GM23338 (cell line): ENCODE results near the gene KLHL22. TPM values are rescaled to one million over a fixed set of nuclear protein-coding genes. Genes with fewer than 3 reads are reported as not detected.

Experiments
- ATAC-seq: fragments of 200-7000 bp; cut with Tn5 transposase; 3 replicates; pipeline ENCODE4 v1.9.1; 2020
- DNase-seq: peaks from one replicate; pipeline ENCODE4 v3.0.0-alpha.2; 2015; ENCODE audit warnings: low spot score
- H2AFZ ChIP-seq: fragments of 200-600 bp; sonication (generic); 2 replicates; pipeline ENCODE4 v1.8.0; 2016; ENCODE audit warnings: antibody characterized with exemption, mild to moderate bottlenecking, moderate library complexity
- H3F3A ChIP-seq: fragments of 200-600 bp; sonication (generic); replicated peaks from 2 replicates; pipeline ENCODE4 v1.8.0; 2017; ENCODE audit warnings: antibody characterized with exemption, mixed run types, low read depth
- H3K27ac ChIP-seq: fragments of 200-600 bp; sonication (generic); 2 replicates; pipeline ENCODE4 v1.6.1; 2016; ENCODE audit warnings: low read depth
- H3K27me3 ChIP-seq: fragments of 200-600 bp; sonication (generic); 2 replicates; pipeline ENCODE4 v1.8.0; 2016; ENCODE audit warnings: mild to moderate bottlenecking, mixed run types, moderate library complexity; ENCODE audit not compliant: insufficient read depth
- H3K36me3 ChIP-seq: fragments of 200-600 bp; sonication (generic); 2 replicates; pipeline ENCODE4 v1.8.0; 2016; ENCODE audit warnings: mild to moderate bottlenecking; ENCODE audit not compliant: insufficient read depth
- H3K4me1 ChIP-seq: fragments of 200-600 bp; sonication (generic); 2 replicates; pipeline ENCODE4 v1.8.0; 2016; ENCODE audit warnings: mild to moderate bottlenecking, moderate library complexity; ENCODE audit not compliant: insufficient read depth
- H3K4me2 ChIP-seq: fragments of 200-600 bp; sonication (generic); 2 replicates; pipeline ENCODE4 v1.7.1; 2017; ENCODE audit warnings: mixed run types
- H3K4me3 ChIP-seq: fragments of 200-600 bp; sonication (generic); 2 replicates; pipeline ENCODE4 v1.6.1; 2016; ENCODE audit warnings: mixed run types
- H3K79me2 ChIP-seq: fragments of 200-600 bp; sonication (generic); replicated peaks from 2 replicates; pipeline ENCODE4 v1.8.0; 2017; ENCODE audit warnings: mild to moderate bottlenecking; ENCODE audit not compliant: insufficient read depth
- H3K9me2 ChIP-seq: fragments of 200-600 bp; sonication (generic); 2 replicates; pipeline ENCODE4 v1.8.0; 2017; ENCODE audit not compliant: insufficient read depth
- H4K20me1 ChIP-seq: fragments of 200-600 bp; sonication (generic); replicated peaks from 2 replicates; pipeline ENCODE4 v1.8.0; 2017; ENCODE audit warnings: mild to moderate bottlenecking; ENCODE audit not compliant: insufficient read depth
- H3K27ac Mint-ChIP-seq: 2 replicates; pipeline ENCODE4 v1.8.0; 2020; ENCODE audit warnings: inconsistent platforms, mild to moderate bottlenecking, moderate library complexity, mixed read lengths
- H3K27me3 Mint-ChIP-seq: 3 replicates; pipeline ENCODE4 v1.8.0; 2022; ENCODE audit warnings: low read depth, mild to moderate bottlenecking, moderate library complexity, mixed read lengths, inconsistent platforms; ENCODE audit not compliant: insufficient read depth, poor library complexity
- H3K36me3 Mint-ChIP-seq: 3 replicates; pipeline ENCODE4 v1.8.0; 2021; ENCODE audit warnings: low read depth, mild to moderate bottlenecking, inconsistent platforms, moderate library complexity, mixed read lengths
- H3K4me1 Mint-ChIP-seq: 3 replicates; pipeline ENCODE4 v1.8.0; 2020; ENCODE audit warnings: mild to moderate bottlenecking, inconsistent platforms, mixed read lengths
- H3K4me3 Mint-ChIP-seq: 3 replicates; pipeline ENCODE4 v1.8.0; 2021; ENCODE audit warnings: moderate library complexity, mild to moderate bottlenecking, inconsistent platforms, mixed read lengths
- H3K9me3 Mint-ChIP-seq: 3 replicates; pipeline ENCODE4 v1.8.0; 2020; ENCODE audit warnings: moderate library complexity, mild to moderate bottlenecking, inconsistent platforms, mixed read lengths
- CTCF ChIP-seq, 2 experiments: fragments of 200-600 bp in 1 of 2; sonication (generic) in 1 of 2; conservative IDR thresholded peaks; 2 replicates each; pipeline versions ENCODE4 v1.5.1 to v1.6.1; 2016 to 2017; ENCODE audit warnings: antibody characterized with exemption in 2 of 2, low read depth in 2 of 2, mild to moderate bottlenecking in 2 of 2, moderate library complexity in 1 of 2
- JUNB ChIP-seq: IDR thresholded peaks from one replicate; pipeline ENCODE4 v1.6.1; 2016; ENCODE audit warnings: antibody characterized with exemption; ENCODE audit not compliant: unreplicated experiment
- NANOG ChIP-seq: IDR thresholded peaks from 2 replicates; pipeline ENCODE4 v1.6.1; 2016; ENCODE audit warnings: antibody characterized with exemption, borderline replicate concordance
- REST ChIP-seq: IDR thresholded peaks from one replicate; pipeline ENCODE4 v1.6.1; 2018; ENCODE audit warnings: antibody characterized with exemption; ENCODE audit not compliant: unreplicated experiment
- ZNF462 ChIP-seq: fragments of 250-450 bp; sonication (Bioruptor Pico); IDR thresholded peaks from 2 replicates; pipeline ENCODE4 v1.5.0; 2020; ENCODE audit warnings: mild to moderate bottlenecking, moderate library complexity
- polyA plus RNA-seq: library from polyadenylated mRNA; unstranded; fragments of >200 nt; fragmentation: Nextera tagmentation; extraction: Ambion mirVana; gene quantifications from 2 replicates; pipeline ENCODE4 v1.2.1, GENCODE V29; 2016
- total RNA-seq: library from RNA; depleted of rRNA; stranded (reverse); fragments of >200 nt; shearing (Covaris generic); gene quantifications from 2 replicates; pipeline ENCODE4 v1.2.3, GENCODE V29; 2014

The KLHL22 gene
- total and polyA plus RNA-seq, 2 experiments from 2014 or later, result 2.4 to 16.0 TPM

GRCh38 chr22:20537983-20538382 is 42.4 kb upstream of the KLHL22 start (continued):
- TF ChIP-seq ZNF462, result no peak

GRCh38 chr22:20537325-20537756 is 41.7 kb upstream of the KLHL22 start:
- peaks cover 14% of the 10 kb centered on the region; the same call in 1 of the 2 replicates for H4K20me1 ChIP-seq
- peaks cover 39% of the 10 kb centered on the region for H3K79me2 ChIP-seq

More at GRCh38 chr22:20537325-20537756, 41.7 kb upstream of the KLHL22 start:
- Mint-ChIP-seq H3K36me3 (peaks cover 39% of the 10 kb centered on the region), H3K27ac (no peak overlapping the region; the same call in 1 of the 2 replicates), H3K4me3 (no peak overlapping the region), H3K27me3 (peaks cover 6% of the 10 kb centered on the region), H3K4me1 (peaks cover 8% of the 10 kb centered on the region), H3K9me3 (no peaks in the 10 kb centered on the region)
- no peak overlapping the region for H3K27ac ChIP-seq
- H3K4me1 ChIP-seq, result no peaks in the 10 kb centered on the region
- H3K9me2 ChIP-seq, result no peaks in the 10 kb centered on the region
- peaks cover 8% of the 10 kb centered on the region; the same call in 1 of the 2 replicates for H3K36me3 ChIP-seq
- DNase-seq (no peak), ATAC-seq (no peak)
- H3F3A ChIP-seq, result no peaks in the 10 kb centered on the region
- no peak for TF ChIP-seq CTCF (conservative IDR thresholded peaks at IDR 0.05; ENCODE audit: low read depth in 2 of 2)
- TF ChIP-seq JUNB, result no peak
- no peak for TF ChIP-seq NANOG
- no peak for TF ChIP-seq REST
- H2AFZ ChIP-seq, result no peak overlapping the region
- H3K27me3 ChIP-seq, result no peaks in the 10 kb centered on the region
- no peak overlapping the region for H3K4me2 ChIP-seq
- no peak overlapping the region for H3K4me3 ChIP-seq
